GM23338 (cell line): Measurements from ENCODE around the gene CTNNA3.

ENCODE experiments used
- CREB1 ChIP-seq: fragments of 250-450 bp; sonication (Bioruptor Pico); IDR thresholded peaks from 2 replicates; pipeline ENCODE4 v1.5.0; 2020; ENCODE audit warnings: low read depth, mild to moderate bottlenecking, moderate library complexity
- EZH2 ChIP-seq: fragments of 200-600 bp; sonication (generic); IDR thresholded peaks from one replicate; pipeline ENCODE4 v1.8.0; 2017; ENCODE audit warnings: antibody characterized with exemption, mild to moderate bottlenecking, low read depth; ENCODE audit not compliant: unreplicated experiment
- EZH2phosphoT487 ChIP-seq: fragments of 200-600 bp; sonication (generic); IDR thresholded peaks from one replicate; pipeline ENCODE4 v1.8.1; 2018; ENCODE audit warnings: antibody characterized with exemption; ENCODE audit not compliant: unreplicated experiment
- JUNB ChIP-seq: IDR thresholded peaks from one replicate; pipeline ENCODE4 v1.6.1; 2016; ENCODE audit warnings: antibody characterized with exemption; ENCODE audit not compliant: unreplicated experiment
- NANOG ChIP-seq: IDR thresholded peaks from 2 replicates; pipeline ENCODE4 v1.6.1; 2016; ENCODE audit warnings: antibody characterized with exemption, borderline replicate concordance
- POLR2AphosphoS5 ChIP-seq: IDR thresholded peaks from 2 replicates; pipeline ENCODE4 v1.6.1; 2016; ENCODE audit warnings: antibody characterized with exemption, low read depth
- ZNF114 ChIP-seq: fragments of 250-450 bp; sonication (Bioruptor Pico); IDR thresholded peaks from 2 replicates; pipeline ENCODE4 v1.5.0; 2020; ENCODE audit warnings: mild to moderate bottlenecking, moderate library complexity
- ZNF331 ChIP-seq: fragments of 250-450 bp; sonication (Bioruptor Pico); IDR thresholded peaks from 2 replicates; pipeline ENCODE4 v1.5.0; 2020; ENCODE audit warnings: low read depth, mild to moderate bottlenecking, moderate library complexity
- ZNF462 ChIP-seq: fragments of 250-450 bp; sonication (Bioruptor Pico); IDR thresholded peaks from 2 replicates; pipeline ENCODE4 v1.5.0; 2020; ENCODE audit warnings: mild to moderate bottlenecking, moderate library complexity
- TF ChIP-seq, protein P1 (sequence below), 2 experiments: fragments of 200-600 bp in 1 of 2; sonication (generic) in 1 of 2; conservative IDR thresholded peaks; 2 replicates each; pipeline versions ENCODE4 v1.5.1 to v1.6.1; 2016 to 2017; ENCODE audit warnings: antibody characterized with exemption in 2 of 2, low read depth in 2 of 2, mild to moderate bottlenecking in 2 of 2, moderate library complexity in 1 of 2
- TF ChIP-seq, protein P2 (sequence below): IDR thresholded peaks from one replicate; pipeline ENCODE4 v1.6.1; 2018; ENCODE audit warnings: antibody characterized with exemption; ENCODE audit not compliant: unreplicated experiment

DNA sequence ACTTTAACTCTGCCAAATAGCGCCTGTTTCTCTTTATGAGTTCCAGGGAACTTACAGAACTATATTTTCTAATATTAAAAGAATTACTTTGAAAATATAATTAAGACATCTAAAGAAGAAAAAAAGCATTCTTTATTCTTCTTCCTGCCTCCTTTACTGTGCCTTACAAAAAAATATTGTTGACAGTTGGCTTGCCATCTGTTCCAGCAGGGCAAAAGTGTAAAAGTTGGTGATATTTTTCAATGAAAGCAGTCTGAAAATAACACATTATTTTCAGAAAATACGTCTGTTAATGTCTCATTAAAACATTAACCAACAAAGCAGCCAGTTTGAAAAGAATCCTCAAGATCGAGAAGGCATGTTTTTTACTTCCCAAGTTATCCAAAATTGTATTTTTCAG is 1802.3 kb downstream of the CTNNA3 start:
- TF ChIP-seq, protein P1, sequence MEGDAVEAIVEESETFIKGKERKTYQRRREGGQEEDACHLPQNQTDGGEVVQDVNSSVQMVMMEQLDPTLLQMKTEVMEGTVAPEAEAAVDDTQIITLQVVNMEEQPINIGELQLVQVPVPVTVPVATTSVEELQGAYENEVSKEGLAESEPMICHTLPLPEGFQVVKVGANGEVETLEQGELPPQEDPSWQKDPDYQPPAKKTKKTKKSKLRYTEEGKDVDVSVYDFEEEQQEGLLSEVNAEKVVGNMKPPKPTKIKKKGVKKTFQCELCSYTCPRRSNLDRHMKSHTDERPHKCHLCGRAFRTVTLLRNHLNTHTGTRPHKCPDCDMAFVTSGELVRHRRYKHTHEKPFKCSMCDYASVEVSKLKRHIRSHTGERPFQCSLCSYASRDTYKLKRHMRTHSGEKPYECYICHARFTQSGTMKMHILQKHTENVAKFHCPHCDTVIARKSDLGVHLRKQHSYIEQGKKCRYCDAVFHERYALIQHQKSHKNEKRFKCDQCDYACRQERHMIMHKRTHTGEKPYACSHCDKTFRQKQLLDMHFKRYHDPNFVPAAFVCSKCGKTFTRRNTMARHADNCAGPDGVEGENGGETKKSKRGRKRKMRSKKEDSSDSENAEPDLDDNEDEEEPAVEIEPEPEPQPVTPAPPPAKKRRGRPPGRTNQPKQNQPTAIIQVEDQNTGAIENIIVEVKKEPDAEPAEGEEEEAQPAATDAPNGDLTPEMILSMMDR (conservative IDR thresholded peaks at IDR 0.05; ENCODE audit: low read depth in 2 of 2) = no peak
- TF ChIP-seq ZNF114 (CRISPR knock-in tag) (no peak), CREB1 (CRISPR knock-in tag) (no peak), POLR2AphosphoS5 (no peak), JUNB (no peak), EZH2 (no peak), EZH2phosphoT487 (no peak), NANOG (no peak), ZNF462 (CRISPR knock-in tag) (no peak), ZNF331 (CRISPR knock-in tag) (no peak)
- TF ChIP-seq, protein P2, sequence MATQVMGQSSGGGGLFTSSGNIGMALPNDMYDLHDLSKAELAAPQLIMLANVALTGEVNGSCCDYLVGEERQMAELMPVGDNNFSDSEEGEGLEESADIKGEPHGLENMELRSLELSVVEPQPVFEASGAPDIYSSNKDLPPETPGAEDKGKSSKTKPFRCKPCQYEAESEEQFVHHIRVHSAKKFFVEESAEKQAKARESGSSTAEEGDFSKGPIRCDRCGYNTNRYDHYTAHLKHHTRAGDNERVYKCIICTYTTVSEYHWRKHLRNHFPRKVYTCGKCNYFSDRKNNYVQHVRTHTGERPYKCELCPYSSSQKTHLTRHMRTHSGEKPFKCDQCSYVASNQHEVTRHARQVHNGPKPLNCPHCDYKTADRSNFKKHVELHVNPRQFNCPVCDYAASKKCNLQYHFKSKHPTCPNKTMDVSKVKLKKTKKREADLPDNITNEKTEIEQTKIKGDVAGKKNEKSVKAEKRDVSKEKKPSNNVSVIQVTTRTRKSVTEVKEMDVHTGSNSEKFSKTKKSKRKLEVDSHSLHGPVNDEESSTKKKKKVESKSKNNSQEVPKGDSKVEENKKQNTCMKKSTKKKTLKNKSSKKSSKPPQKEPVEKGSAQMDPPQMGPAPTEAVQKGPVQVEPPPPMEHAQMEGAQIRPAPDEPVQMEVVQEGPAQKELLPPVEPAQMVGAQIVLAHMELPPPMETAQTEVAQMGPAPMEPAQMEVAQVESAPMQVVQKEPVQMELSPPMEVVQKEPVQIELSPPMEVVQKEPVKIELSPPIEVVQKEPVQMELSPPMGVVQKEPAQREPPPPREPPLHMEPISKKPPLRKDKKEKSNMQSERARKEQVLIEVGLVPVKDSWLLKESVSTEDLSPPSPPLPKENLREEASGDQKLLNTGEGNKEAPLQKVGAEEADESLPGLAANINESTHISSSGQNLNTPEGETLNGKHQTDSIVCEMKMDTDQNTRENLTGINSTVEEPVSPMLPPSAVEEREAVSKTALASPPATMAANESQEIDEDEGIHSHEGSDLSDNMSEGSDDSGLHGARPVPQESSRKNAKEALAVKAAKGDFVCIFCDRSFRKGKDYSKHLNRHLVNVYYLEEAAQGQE = no peak
